OCI-LY3 (cell line): ENCODE results near the gene TGFBR3L.

Experiments used
- H2AFZ ChIP-seq: fragments of 200-600, 300-600 bp; shearing (Covaris generic); 2 replicates; pipeline ENCODE4 v1.6.0; 2014; ENCODE audit warnings: antibody characterized with exemption, low read depth, low read length
- H3K27ac ChIP-seq: fragments of 200-600, 300-600 bp; sonication (generic); 2 replicates; pipeline ENCODE4 v1.5.1; 2014; ENCODE audit warnings: mild to moderate bottlenecking, low read length, moderate library complexity, mixed read lengths
- H3K27me3 ChIP-seq: fragments of 200-600, 300-600 bp; sonication (generic); 2 replicates; pipeline ENCODE4 v1.6.1; 2014; ENCODE audit warnings: low read depth, low read length, mixed read lengths
- H3K36me3 ChIP-seq: fragments of 200-600, 300-600 bp; sonication (generic); replicated peaks from 2 replicates; pipeline ENCODE3; 2014; ENCODE audit warnings: low read depth, low read length, mixed read lengths
- H3K4me1 ChIP-seq: fragments of 300-600, 200-600 bp; sonication (generic); 2 replicates; pipeline ENCODE4 v1.6.1; 2014; ENCODE audit warnings: low read length, mixed read lengths
- H3K4me2 ChIP-seq: fragments of 200-600, 300-600 bp; sonication (generic); 2 replicates; pipeline ENCODE4 v1.6.1; 2014; ENCODE audit warnings: low read length, mixed read lengths
- H3K4me3 ChIP-seq: fragments of 300-600, 200-600 bp; sonication (generic); 2 replicates; pipeline ENCODE4 v1.5.1; 2014; ENCODE audit warnings: antibody characterized with exemption, mild to moderate bottlenecking, low read length, moderate library complexity
- H3K79me2 ChIP-seq: fragments of 300-600, 200-600 bp; shearing (Covaris generic); 2 replicates; pipeline ENCODE4 v1.6.1; 2014; ENCODE audit warnings: mild to moderate bottlenecking, low read length, mixed read lengths
- H3K9ac ChIP-seq: fragments of 300-600, 200-600 bp; shearing (Covaris generic); 2 replicates; pipeline ENCODE4 v1.6.0; 2014; ENCODE audit warnings: mild to moderate bottlenecking, low read length, moderate library complexity
- H3K9me3 ChIP-seq: fragments of 200-600, 300-600 bp; shearing (Covaris generic); 2 replicates; pipeline ENCODE4 v1.6.1; 2014; ENCODE audit warnings: low read length, mixed read lengths; ENCODE audit not compliant: insufficient read depth
- H4K20me1 ChIP-seq: fragments of 200-600, 300-600 bp; sonication (generic); 2 replicates; pipeline ENCODE4 v1.6.1; 2016; ENCODE audit warnings: low read length, mixed read lengths; ENCODE audit not compliant: insufficient read depth
- CTCF ChIP-seq: fragments of 200-600, 300-600 bp; sonication (generic); IDR thresholded peaks from 2 replicates; pipeline ENCODE4 v1.5.1; 2014; ENCODE audit warnings: antibody characterized with exemption, low read length, low read depth
- EZH2phosphoT487 ChIP-seq: fragments of 200-600 bp; shearing (Covaris generic); IDR thresholded peaks from 2 replicates; pipeline ENCODE4 v1.6.1; 2018; ENCODE audit warnings: antibody characterized with exemption, mixed run types, low read depth

The TGFBR3L gene

GRCh38 chr19:7934766-7935165 lies 20.1 kb downstream of the TGFBR3L start:
- Histone ChIP-seq H3K4me3 (no peak overlapping the region), H3K36me3 (peaks cover 56% of the 10 kb centered on the region), H4K20me1 (0 out of 2 replicates have a peak, but pooled peaks cover 3% of the 10 kb centered on the region), H3K27ac (no peak overlapping the region), H3K4me2 (no peak overlapping the region), H3K9me3 (no peaks in the 10 kb centered on the region), H3K79me2 (peaks cover 2% of the 10 kb centered on the region; the same call in 1 of the 2 replicates), H2AFZ (no peak overlapping the region), H3K4me1 (no peaks in the 10 kb centered on the region), H3K9ac (no peak overlapping the region), H3K27me3 (no peaks in the 10 kb centered on the region)
- no peak for TF ChIP-seq CTCF
- TF ChIP-seq EZH2phosphoT487 = no peak

GRCh38 chr19:7940841-7941240 lies 26.2 kb downstream of the TGFBR3L start:
- Histone ChIP-seq H3K79me2 (peaks cover 52% of the 10 kb centered on the region), H3K4me3 (no peak overlapping the region), H3K4me1 (peaks cover 11% of the 10 kb centered on the region), H3K36me3 (peaks cover 27% of the 10 kb centered on the region), H3K9ac (no peak overlapping the region), H2AFZ (no peak overlapping the region), H3K4me2 (no peak overlapping the region), H3K27ac (no peak overlapping the region), H3K27me3 (no peaks in the 10 kb centered on the region), H3K9me3 (no peaks in the 10 kb centered on the region), H4K20me1 (no peaks in the 10 kb centered on the region)
- TF ChIP-seq EZH2phosphoT487 = no peak
- no peak for TF ChIP-seq CTCF

- peak overlapping the region; percentile 91 for H3K4me3 ChIP-seq
- H3K79me2 ChIP-seq = peaks cover 52% of the 10 kb centered on the region
- TF ChIP-seq EZH2phosphoT487 = no peak
- no peak for TF ChIP-seq CTCF
- H3K4me2 ChIP-seq = peak overlapping the region; percentile 68
- H4K20me1 ChIP-seq = no peaks in the 10 kb centered on the region
- H3K9me3 ChIP-seq = no peaks in the 10 kb centered on the region
- no peaks in the 10 kb centered on the region for H3K27me3 ChIP-seq
- H2AFZ ChIP-seq = no peak overlapping the region
- H3K36me3 ChIP-seq = peaks cover 27% of the 10 kb centered on the region
- peak overlapping the region; percentile 98; the same call in 1 of the 2 replicates for H3K9ac ChIP-seq
- H3K4me1 ChIP-seq = peaks cover 11% of the 10 kb centered on the region
- no peak overlapping the region for H3K27ac ChIP-seq
Measured at GRCh38 chr19:7941895-7942596, 27.4 kb downstream of the TGFBR3L start.

GRCh38 chr19:7942981-7943443 lies 28.4 kb downstream of the TGFBR3L start:
- Histone ChIP-seq H3K36me3 (peaks cover 21% of the 10 kb centered on the region), H3K9me3 (no peaks in the 10 kb centered on the region), H3K79me2 (peaks cover 52% of the 10 kb centered on the region), H3K9ac (peak overlapping the region; percentile 98), H3K27me3 (no peaks in the 10 kb centered on the region), H4K20me1 (no peaks in the 10 kb centered on the region), H3K27ac (peak overlapping the region; percentile 68), H3K4me2 (peak overlapping the region; percentile 68), H3K4me3 (peak overlapping the region; percentile 91), H3K4me1 (peaks cover 11% of the 10 kb centered on the region), H2AFZ (peak overlapping the region; percentile 50)
- TF ChIP-seq CTCF = no peak
- TF ChIP-seq EZH2phosphoT487 = no peak
